ENCODE data around the gene SLC25A6. TPM values are rescaled to one million over a fixed set of nuclear protein-coding genes. Genes with fewer than 3 reads are reported as not detected.
"Not testable (repeated sequence)": the region's sequence is repeated elsewhere in the genome, so short reads cannot be mapped to it uniquely, and the experiment has no call there.

SLC25A6 gene
- total RNA-seq, 1 donor from 2014 or later: 453 TPM

DNA sequence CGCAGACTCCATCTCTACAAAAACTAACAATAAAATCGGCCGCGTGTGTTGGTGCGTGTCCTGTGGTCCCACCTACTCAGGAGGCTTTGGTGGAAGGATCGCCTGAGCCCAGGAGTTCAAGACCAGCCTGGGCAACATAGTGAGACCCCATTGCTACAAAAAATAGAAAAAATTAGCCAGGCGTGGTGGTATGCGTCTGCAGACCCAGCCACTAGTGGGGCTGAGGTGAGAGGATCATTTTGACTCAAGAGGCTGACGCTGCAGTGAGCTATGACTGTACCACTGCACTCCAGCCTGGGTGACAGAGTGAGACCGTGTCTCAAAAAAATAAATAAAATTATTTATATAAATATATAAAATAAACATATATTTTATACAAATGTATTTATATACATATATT is 38.5 kb upstream of the SLC25A6 start:
- peaks cover 29% of the 10 kb centered on the region for H3K36me3 Mint-ChIP-seq
- H3K4me3 Mint-ChIP-seq: no peak overlapping the region
- no peak for DNase-seq (ENCODE audit: low spot score in 2 of 2, unreplicated experiment in 2 of 2)
- H3K9me3 Mint-ChIP-seq: peaks cover 5% of the 10 kb centered on the region
- H3K4me1 Mint-ChIP-seq: no peaks in the 10 kb centered on the region
- TF ChIP-seq, protein P1, sequence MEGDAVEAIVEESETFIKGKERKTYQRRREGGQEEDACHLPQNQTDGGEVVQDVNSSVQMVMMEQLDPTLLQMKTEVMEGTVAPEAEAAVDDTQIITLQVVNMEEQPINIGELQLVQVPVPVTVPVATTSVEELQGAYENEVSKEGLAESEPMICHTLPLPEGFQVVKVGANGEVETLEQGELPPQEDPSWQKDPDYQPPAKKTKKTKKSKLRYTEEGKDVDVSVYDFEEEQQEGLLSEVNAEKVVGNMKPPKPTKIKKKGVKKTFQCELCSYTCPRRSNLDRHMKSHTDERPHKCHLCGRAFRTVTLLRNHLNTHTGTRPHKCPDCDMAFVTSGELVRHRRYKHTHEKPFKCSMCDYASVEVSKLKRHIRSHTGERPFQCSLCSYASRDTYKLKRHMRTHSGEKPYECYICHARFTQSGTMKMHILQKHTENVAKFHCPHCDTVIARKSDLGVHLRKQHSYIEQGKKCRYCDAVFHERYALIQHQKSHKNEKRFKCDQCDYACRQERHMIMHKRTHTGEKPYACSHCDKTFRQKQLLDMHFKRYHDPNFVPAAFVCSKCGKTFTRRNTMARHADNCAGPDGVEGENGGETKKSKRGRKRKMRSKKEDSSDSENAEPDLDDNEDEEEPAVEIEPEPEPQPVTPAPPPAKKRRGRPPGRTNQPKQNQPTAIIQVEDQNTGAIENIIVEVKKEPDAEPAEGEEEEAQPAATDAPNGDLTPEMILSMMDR (IDR thresholded peaks at IDR 0.05; ENCODE audit: unreplicated experiment): no peak
- no peak overlapping the region for H3K27ac Mint-ChIP-seq
- no peaks in the 10 kb centered on the region for H3K27me3 Mint-ChIP-seq (ENCODE audit: low read depth)

DNA sequence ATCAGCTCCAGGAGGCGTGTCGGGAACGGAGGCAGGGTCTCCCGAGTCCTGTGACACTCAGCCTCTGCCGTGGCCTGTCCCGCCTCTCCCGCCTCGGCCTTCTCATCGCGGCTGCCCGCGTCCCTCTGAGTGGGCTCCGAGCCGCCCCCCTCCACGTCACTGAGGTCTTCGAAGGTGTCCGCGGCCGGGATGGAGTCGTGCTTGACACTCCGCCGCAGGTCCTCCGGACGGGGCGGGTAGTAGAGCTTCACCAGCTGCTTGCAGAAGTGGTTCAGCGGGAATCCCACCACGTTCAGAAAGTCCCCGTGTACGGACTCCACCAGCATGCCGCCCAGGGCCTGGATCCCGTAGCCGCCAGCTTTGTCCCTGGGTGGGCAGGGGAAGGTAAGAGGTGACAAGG is 35.8 kb upstream of the SLC25A6 start:
- no peak for DNase-seq (ENCODE audit: low spot score in 2 of 2, unreplicated experiment in 2 of 2)
- Mint-ChIP-seq H3K36me3 (peaks cover 45% of the 10 kb centered on the region), H3K9me3 (peaks cover 19% of the 10 kb centered on the region), H3K4me3 (no peak overlapping the region), H3K27me3 (ENCODE audit: low read depth) (no peaks in the 10 kb centered on the region), H3K4me1 (no peaks in the 10 kb centered on the region), H3K27ac (no peak overlapping the region)
- TF ChIP-seq, protein P1 (IDR thresholded peaks at IDR 0.05; ENCODE audit: unreplicated experiment): no peak

- H3K4me1 Mint-ChIP-seq: not testable (repeated sequence)
Measured at GRCh38 chrX:1426321-1426720, 34.4 kb upstream of the SLC25A6 start.

GRCh38 chrX:1425381-1425780 is 33.5 kb upstream of the SLC25A6 start:
- DNase-seq (ENCODE audit: low spot score in 2 of 2, unreplicated experiment in 2 of 2): no peak
- Mint-ChIP-seq H3K9me3 (peaks cover 26% of the 10 kb centered on the region), H3K36me3 (peaks cover 59% of the 10 kb centered on the region), H3K27me3 (ENCODE audit: low read depth) (no peaks in the 10 kb centered on the region), H3K4me1 (no peaks in the 10 kb centered on the region), H3K4me3 (no peak overlapping the region), H3K27ac (no peak overlapping the region)
- TF ChIP-seq, protein P1 (IDR thresholded peaks at IDR 0.05; ENCODE audit: unreplicated experiment): no peak

More at GRCh38 chrX:1426321-1426720, 34.4 kb upstream of the SLC25A6 start:
- not testable (repeated sequence) for H3K27me3 Mint-ChIP-seq (ENCODE audit: low read depth); H3K4me3 Mint-ChIP-seq; H3K27ac Mint-ChIP-seq; DNase-seq (ENCODE audit: low spot score in 2 of 2, unreplicated experiment in 2 of 2)
- Mint-ChIP-seq H3K9me3 (peaks cover 26% of the 10 kb centered on the region), H3K36me3 (peaks cover 55% of the 10 kb centered on the region)

DNA sequence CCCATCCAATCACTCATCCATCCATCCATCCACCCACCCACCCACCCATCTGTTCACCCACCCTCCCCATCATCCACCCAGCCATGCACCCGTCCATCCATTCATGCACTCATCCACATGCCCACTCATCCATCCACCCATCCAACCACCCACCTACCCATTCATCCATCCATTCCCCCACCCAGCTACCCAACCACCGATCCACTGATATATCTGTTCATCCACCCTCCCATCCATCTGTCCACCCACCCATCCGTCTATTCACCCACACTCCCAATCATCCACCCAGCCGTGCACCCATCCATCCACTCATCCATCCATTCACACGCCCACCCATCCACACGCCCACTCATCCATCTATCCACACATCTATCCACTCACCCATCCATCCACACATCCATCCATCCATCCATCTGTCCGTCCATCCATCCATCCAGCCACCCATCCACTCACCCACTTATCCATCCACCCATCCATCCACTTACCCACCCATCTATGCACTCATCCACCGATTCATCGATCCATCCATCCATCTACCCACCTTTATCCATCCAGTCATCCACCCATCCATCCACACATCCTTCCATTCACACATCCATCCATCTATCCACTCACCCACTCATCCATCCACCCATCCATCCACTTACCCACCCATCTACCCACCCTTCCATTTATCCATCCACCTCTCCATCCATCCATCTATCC is 32.4 kb upstream of the SLC25A6 start:
- Mint-ChIP-seq H3K4me3 (no peak overlapping the region), H3K9me3 (peaks cover 26% of the 10 kb centered on the region), H3K36me3 (peaks cover 65% of the 10 kb centered on the region), H3K27ac (no peak overlapping the region), H3K27me3 (ENCODE audit: low read depth) (no peaks in the 10 kb centered on the region), H3K4me1 (no peaks in the 10 kb centered on the region)
- TF ChIP-seq, protein P1 (IDR thresholded peaks at IDR 0.05; ENCODE audit: unreplicated experiment): no peak
- no peak for DNase-seq (ENCODE audit: low spot score in 2 of 2, unreplicated experiment in 2 of 2)

GRCh38 chrX:1423215-1423614 is 31.3 kb upstream of the SLC25A6 start:
- no peak for DNase-seq (ENCODE audit: low spot score in 2 of 2, unreplicated experiment in 2 of 2)
- peaks cover 26% of the 10 kb centered on the region for H3K9me3 Mint-ChIP-seq
- peaks cover 65% of the 10 kb centered on the region for H3K36me3 Mint-ChIP-seq
- no peaks in the 10 kb centered on the region for H3K4me1 Mint-ChIP-seq
- no peak overlapping the region for H3K4me3 Mint-ChIP-seq
- no peaks in the 10 kb centered on the region for H3K27me3 Mint-ChIP-seq (ENCODE audit: low read depth)
- TF ChIP-seq, protein P1 (IDR thresholded peaks at IDR 0.05; ENCODE audit: unreplicated experiment): no peak
- no peak overlapping the region for H3K27ac Mint-ChIP-seq

Data from mesothelial cell of epicardium (in vitro differentiated cells).